ENCODE data around the gene DOCK6. TPM values are rescaled to one million over a fixed set of nuclear protein-coding genes. Genes with fewer than 3 reads are reported as not detected.
A peak's percentile ranks its signal among the peaks of the same experiment; 100 is the strongest.

DOCK6 gene
- total and polyA plus RNA-seq, 12 donors = 27.6 to 73.3 (median 40.2) TPM

DNA sequence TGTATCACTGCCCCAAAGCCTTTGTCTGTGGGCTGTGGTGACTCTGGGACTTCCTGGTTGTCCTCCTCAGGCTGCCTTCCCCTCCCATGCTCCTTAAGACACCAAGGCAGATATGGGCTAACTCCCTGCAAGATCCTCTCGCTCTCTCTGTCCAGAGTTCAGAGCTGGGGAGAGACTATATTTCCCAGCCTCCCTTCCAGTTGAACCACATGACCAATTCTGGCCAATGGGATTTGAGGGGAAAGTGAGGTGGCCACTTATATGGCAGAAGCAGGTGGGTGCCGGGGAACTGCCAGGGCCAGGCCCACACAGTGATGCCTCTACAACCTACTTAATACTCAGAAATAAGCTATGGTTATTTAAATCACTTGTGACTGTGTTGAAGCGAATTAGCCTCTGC, 39.1 kb downstream of the DOCK6 start:
- H3K36me3 ChIP-seq = peaks cover 0 to 99% (median 39%) of the 10 kb centered on the region in 9 donors
- 96 to 100% methylated on average over 3 of the region's 3 CpGs for WGBS, 2 donors
- TF ChIP-seq, protein P1, sequence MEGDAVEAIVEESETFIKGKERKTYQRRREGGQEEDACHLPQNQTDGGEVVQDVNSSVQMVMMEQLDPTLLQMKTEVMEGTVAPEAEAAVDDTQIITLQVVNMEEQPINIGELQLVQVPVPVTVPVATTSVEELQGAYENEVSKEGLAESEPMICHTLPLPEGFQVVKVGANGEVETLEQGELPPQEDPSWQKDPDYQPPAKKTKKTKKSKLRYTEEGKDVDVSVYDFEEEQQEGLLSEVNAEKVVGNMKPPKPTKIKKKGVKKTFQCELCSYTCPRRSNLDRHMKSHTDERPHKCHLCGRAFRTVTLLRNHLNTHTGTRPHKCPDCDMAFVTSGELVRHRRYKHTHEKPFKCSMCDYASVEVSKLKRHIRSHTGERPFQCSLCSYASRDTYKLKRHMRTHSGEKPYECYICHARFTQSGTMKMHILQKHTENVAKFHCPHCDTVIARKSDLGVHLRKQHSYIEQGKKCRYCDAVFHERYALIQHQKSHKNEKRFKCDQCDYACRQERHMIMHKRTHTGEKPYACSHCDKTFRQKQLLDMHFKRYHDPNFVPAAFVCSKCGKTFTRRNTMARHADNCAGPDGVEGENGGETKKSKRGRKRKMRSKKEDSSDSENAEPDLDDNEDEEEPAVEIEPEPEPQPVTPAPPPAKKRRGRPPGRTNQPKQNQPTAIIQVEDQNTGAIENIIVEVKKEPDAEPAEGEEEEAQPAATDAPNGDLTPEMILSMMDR (IDR thresholded peaks at IDR 0.05) = no peak
- DNase-seq (no peak), ATAC-seq (peak in 1 of 8 donors; percentile 10)
- intact Hi-C loops (cut with DNase I) = no loop called here
- H3K27me3 ChIP-seq = no peaks in the 10 kb centered on the region
- no peak overlapping the region for H3K4me3 ChIP-seq
- peaks cover 0 to 19% (median 5%) of the 10 kb centered on the region in 11 donors for H3K9me3 ChIP-seq
- no peak overlapping the region for H3K27ac ChIP-seq
- no peaks in the 10 kb centered on the region for H3K4me1 ChIP-seq

DNA sequence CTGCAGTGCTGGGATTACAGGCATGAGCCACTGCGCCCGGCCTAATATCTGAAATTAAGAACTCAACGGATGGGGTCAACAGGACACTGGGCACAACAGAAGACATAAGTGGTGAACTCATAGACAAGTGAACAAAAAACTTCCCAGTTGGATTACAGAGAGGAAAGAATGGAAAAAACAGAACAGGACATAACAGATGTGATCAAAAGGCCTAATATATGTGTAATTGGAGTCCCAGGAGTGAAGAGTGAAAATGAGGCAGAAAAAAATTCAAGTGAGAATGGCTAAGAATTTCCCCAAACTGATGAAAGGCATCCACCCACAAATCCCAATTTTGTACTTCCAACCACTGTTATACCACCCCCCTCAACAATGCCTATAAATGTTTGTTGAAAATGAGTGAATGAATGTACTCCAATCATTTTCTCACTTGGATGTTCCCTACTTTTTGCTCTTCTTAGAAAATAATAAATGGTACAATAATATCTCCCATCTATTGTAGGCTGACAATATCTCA, 41.2 kb downstream of the DOCK6 start:
- intact Hi-C loops (cut with DNase I) = no loop called here
- no peak for ATAC-seq
- Histone ChIP-seq H3K4me1 (no peaks in the 10 kb centered on the region), H3K4me3 (no peak overlapping the region), H3K27me3 (no peaks in the 10 kb centered on the region), H3K27ac (no peak overlapping the region), H3K9me3 (peaks cover 0 to 19% (median 5%) of the 10 kb centered on the region in 11 donors), H3K36me3 (peaks cover 0 to 99% (median 43%) of the 10 kb centered on the region in 9 donors)
- TF ChIP-seq, protein P1 (IDR thresholded peaks at IDR 0.05) = no peak
- no peak for DNase-seq
- 98 to 100% methylated on average over 3 of the region's 3 CpGs for WGBS, 2 donors

DNA sequence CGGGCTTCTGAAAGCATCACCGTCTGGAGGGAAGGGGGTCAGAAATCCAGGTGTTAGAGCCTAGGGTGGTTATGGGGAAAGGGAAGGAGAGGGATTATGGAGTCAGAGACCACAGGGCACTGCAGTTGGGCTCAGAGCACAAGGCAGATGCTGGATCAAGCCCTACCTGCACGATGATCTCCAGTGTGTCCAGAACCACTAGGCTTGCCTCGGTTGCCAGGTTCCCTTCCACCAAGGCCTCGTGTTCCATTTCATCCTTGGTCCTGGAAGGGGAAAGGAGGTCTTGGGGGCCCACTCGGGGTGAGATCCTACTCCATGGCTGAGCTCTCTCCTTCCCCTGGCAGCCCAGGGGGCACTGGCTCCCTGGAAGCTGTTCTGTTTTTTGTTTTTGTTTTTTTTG, 47.9 kb downstream of the DOCK6 start:
- H3K4me3 ChIP-seq = no peak overlapping the region
- 94 to 95% methylated on average over 6 of the region's 6 CpGs for WGBS, 2 donors
- no peak for DNase-seq
- no peaks in the 10 kb centered on the region for H3K4me1 ChIP-seq
- H3K9me3 ChIP-seq = no peaks in the 10 kb centered on the region
- no peaks in the 10 kb centered on the region for H3K27me3 ChIP-seq
- no peak for ATAC-seq
- TF ChIP-seq, protein P1 (IDR thresholded peaks at IDR 0.05) = no peak
- H3K36me3 ChIP-seq = peaks cover 0 to 95% (median 38%) of the 10 kb centered on the region in 9 donors
- intact Hi-C loops (cut with DNase I) = no loop called here
- no peak overlapping the region for H3K27ac ChIP-seq

DNA sequence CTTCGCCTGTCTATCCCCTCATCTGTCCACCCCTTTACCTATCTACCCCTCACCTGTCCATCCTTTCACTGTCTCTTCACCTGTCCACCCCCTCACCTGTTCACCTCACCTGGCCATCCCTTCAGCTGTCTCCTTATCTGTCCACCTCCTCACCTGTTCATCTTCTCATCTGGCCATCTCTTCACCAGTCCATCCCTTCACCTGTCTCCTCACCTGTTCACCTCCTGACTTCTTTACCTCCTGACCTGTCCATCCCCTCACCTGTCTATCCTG, 51.7 kb downstream of the DOCK6 start:
- Histone ChIP-seq H3K36me3 (peaks cover 0 to 94% (median 43%) of the 10 kb centered on the region in 9 donors), H3K4me3 (no peak overlapping the region), H3K4me1 (peaks cover 0 to 1% (median 0%) of the 10 kb centered on the region in 9 donors), H3K9me3 (no peaks in the 10 kb centered on the region), H3K27me3 (no peaks in the 10 kb centered on the region), H3K27ac (no peak overlapping the region)
- intact Hi-C loops (cut with DNase I) = no loop called here
- WGBS, 2 donors = 100% methylated on average over 1 of the region's 1 CpG
- DNase-seq = no peak
- ATAC-seq = no peak
- TF ChIP-seq, protein P1 (IDR thresholded peaks at IDR 0.05) = no peak
